A673 (cell line): Measurements from ENCODE around the gene ZFYVE9. TPM values are rescaled to one million over a fixed set of nuclear protein-coding genes. Genes with fewer than 3 reads are reported as not detected.

ENCODE experiments used
- BruUV-seq: library from RNA; stranded (reverse); fragments of 400-500 nt; replicated peaks from 2 replicates; lab custom pipeline; 2021; lab: Mats Ljungman, UMichigan
- CTCF ChIA-PET: fragments of 300-600 bp; sonication (Branson Sonifier 250); formaldehyde crosslinking; loops from one replicate; lab custom pipeline; 2022; ENCODE audit warnings: antibody characterized with exemption; lab: Charles Lee
- POLR2A ChIA-PET: fragments of 300-600 bp; sonication (Branson Sonifier 250); formaldehyde crosslinking; loops from one replicate; lab custom pipeline; 2022; ENCODE audit warnings: antibody characterized with exemption; ENCODE audit not compliant: low non-redundant PET; lab: Charles Lee
- DNase-seq: peaks from one replicate; pipeline ENCODE4 v3.0.0-alpha.2; 2015; ENCODE audit warnings: low spot score
- H3K27ac ChIP-seq: fragments of 200-600 bp; sonication (generic); 2 replicates; pipeline ENCODE4 v1.5.1; 2016; ENCODE audit warnings: mixed run types, low read depth, mild to moderate bottlenecking, mixed read lengths, antibody characterized with exemption, low read length; ENCODE audit not compliant: poor library complexity, severe bottlenecking
- H3K27me3 ChIP-seq: fragments of 200-600 bp; sonication (generic); replicated peaks from 2 replicates; pipeline ENCODE4 v1.6.1; 2017; ENCODE audit warnings: mixed run types, low read depth, mild to moderate bottlenecking, mixed read lengths, antibody characterized with exemption, low read length; ENCODE audit not compliant: insufficient read depth, poor library complexity
- H3K36me3 ChIP-seq: fragments of 200-600 bp; sonication (generic); 2 replicates; pipeline ENCODE4 v1.6.1; 2016; ENCODE audit warnings: mixed run types, mild to moderate bottlenecking, mixed read lengths, antibody characterized with exemption, low read length; ENCODE audit not compliant: insufficient read depth, poor library complexity, severe bottlenecking
- H3K4me1 ChIP-seq: fragments of 200-600 bp; sonication (generic); 2 replicates; pipeline ENCODE4 v1.6.1; 2017; ENCODE audit warnings: mixed run types, mild to moderate bottlenecking, mixed read lengths, antibody characterized with exemption, low read length; ENCODE audit not compliant: insufficient read depth, poor library complexity, severe bottlenecking
- H3K4me3 ChIP-seq: fragments of 200-600 bp; sonication (generic); 2 replicates; pipeline ENCODE4 v1.5.1; 2016; ENCODE audit warnings: low read depth, mixed run types, mild to moderate bottlenecking, mixed read lengths, low read length; ENCODE audit not compliant: poor library complexity, severe bottlenecking
- H3K9me3 ChIP-seq: fragments of 200-600 bp; sonication (generic); 2 replicates; pipeline ENCODE4 v1.6.1; 2016; ENCODE audit warnings: mixed run types, low read depth, mild to moderate bottlenecking, mixed read lengths, antibody characterized with exemption, low read length; ENCODE audit not compliant: poor library complexity, severe bottlenecking
- EZH2 ChIP-seq: fragments of 200-600 bp; sonication (generic); IDR thresholded peaks from 2 replicates; pipeline ENCODE4 v1.6.1; 2017; ENCODE audit warnings: borderline replicate concordance, low read depth, mild to moderate bottlenecking, mixed read lengths, antibody characterized with exemption, low read length; ENCODE audit not compliant: poor library complexity, severe bottlenecking
- intact Hi-C: fragments of 100-400 bp; cut with micrococcal nuclease; formaldehyde crosslinking; loops from one replicate; pipeline ENCODE4 v1.10.0; 2022; ENCODE audit not compliant: unreplicated experiment
- total RNA-seq: library from RNA; stranded (reverse); gene quantifications from 2 replicates; pipeline ENCODE4 v1.2.3, GENCODE V29; 2021
- TF ChIP-seq, protein P1 (sequence below): fragments of 300-800, 200-600 bp; sonication (generic); conservative IDR thresholded peaks from 2 replicates; pipeline ENCODE4 v1.5.1; 2017; ENCODE audit warnings: low read depth, mild to moderate bottlenecking, antibody characterized with exemption, low read length, moderate library complexity, mixed read lengths

ZFYVE9 gene
- total RNA-seq, 1 experiment from 2014 or later: 19.6 TPM

DNA sequence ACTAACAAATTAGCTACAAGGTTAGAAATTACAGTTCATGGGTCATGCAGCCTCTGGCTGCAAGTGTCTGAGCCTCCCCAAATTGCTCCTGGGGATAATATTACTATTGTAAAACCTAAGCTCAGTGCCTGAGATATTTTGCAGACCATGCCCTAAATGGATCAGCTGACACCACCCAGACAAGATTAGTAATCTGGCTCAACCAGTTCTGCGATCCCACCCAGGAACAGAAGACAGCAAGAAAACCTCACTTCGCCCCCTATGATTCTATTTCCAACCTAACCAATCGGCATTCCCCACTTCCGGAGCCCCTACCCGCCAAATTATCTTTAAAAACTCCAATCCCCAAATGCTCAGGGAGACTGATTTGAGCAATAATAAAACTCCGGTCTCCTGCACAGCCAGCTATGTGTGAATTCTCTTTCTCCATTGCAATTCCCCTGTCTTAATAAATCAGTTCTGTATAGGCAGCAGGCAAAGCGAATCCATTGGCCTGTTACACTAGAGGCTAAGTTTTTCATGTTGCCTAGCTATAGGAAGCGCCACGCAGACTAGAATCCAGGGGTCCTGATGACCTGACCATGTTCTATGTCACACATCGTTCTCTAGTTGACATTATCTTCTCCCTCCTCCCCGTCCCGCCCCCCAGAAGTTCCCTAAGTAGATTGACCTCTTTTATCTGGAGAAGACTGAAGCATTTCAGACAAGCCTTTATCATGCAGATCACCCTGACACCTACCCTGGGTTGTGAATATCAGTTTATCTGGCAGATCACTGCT, 22.4 kb upstream of the ZFYVE9 start:
- H3K27ac ChIP-seq: no peak overlapping the region
- no peaks in the 10 kb centered on the region for H3K4me1 ChIP-seq
- no peaks in the 10 kb centered on the region for H3K27me3 ChIP-seq
- ChIA-PET POLR2A (no interaction called here), CTCF (no interaction called here)
- intact Hi-C loops: no loop called here
- H3K36me3 ChIP-seq: no peaks in the 10 kb centered on the region
- no peaks in the 10 kb centered on the region for H3K9me3 ChIP-seq
- BruUV-seq: no TSS peak
- TF ChIP-seq, protein P1, sequence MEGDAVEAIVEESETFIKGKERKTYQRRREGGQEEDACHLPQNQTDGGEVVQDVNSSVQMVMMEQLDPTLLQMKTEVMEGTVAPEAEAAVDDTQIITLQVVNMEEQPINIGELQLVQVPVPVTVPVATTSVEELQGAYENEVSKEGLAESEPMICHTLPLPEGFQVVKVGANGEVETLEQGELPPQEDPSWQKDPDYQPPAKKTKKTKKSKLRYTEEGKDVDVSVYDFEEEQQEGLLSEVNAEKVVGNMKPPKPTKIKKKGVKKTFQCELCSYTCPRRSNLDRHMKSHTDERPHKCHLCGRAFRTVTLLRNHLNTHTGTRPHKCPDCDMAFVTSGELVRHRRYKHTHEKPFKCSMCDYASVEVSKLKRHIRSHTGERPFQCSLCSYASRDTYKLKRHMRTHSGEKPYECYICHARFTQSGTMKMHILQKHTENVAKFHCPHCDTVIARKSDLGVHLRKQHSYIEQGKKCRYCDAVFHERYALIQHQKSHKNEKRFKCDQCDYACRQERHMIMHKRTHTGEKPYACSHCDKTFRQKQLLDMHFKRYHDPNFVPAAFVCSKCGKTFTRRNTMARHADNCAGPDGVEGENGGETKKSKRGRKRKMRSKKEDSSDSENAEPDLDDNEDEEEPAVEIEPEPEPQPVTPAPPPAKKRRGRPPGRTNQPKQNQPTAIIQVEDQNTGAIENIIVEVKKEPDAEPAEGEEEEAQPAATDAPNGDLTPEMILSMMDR: no peak
- TF ChIP-seq EZH2: no peak
- no peak for DNase-seq
- H3K4me3 ChIP-seq: no peak overlapping the region

DNA sequence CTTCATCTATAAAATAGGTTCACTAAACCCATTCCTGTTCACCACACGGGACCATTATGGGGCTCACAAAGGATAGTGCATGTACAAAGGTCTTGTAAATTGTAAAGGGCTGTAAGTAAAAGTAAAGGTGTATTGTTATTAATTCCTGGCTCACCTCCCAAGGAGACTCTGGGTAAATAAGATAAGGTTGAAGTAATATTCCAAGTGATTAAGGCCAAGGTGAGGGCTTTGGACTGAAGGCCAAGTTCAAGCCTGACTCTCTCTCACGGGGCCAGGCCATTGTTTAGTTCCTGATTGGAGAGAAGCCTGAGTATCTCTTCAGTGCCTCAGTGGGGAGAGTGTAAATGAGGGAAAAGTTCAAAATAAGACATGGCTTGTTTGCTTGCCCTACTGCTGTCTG, 19.5 kb upstream of the ZFYVE9 start:
- H3K27ac ChIP-seq: no peak overlapping the region
- no peaks in the 10 kb centered on the region for H3K4me1 ChIP-seq
- intact Hi-C loops: no loop called here
- H3K9me3 ChIP-seq: no peaks in the 10 kb centered on the region
- CTCF ChIA-PET: no interaction called here
- H3K4me3 ChIP-seq: no peak overlapping the region
- no peak for DNase-seq
- POLR2A ChIA-PET: no interaction called here
- BruUV-seq: no TSS peak
- no peaks in the 10 kb centered on the region for H3K36me3 ChIP-seq
- peaks cover 5% of the 10 kb centered on the region for H3K27me3 ChIP-seq
- TF ChIP-seq, protein P1: no peak

DNA sequence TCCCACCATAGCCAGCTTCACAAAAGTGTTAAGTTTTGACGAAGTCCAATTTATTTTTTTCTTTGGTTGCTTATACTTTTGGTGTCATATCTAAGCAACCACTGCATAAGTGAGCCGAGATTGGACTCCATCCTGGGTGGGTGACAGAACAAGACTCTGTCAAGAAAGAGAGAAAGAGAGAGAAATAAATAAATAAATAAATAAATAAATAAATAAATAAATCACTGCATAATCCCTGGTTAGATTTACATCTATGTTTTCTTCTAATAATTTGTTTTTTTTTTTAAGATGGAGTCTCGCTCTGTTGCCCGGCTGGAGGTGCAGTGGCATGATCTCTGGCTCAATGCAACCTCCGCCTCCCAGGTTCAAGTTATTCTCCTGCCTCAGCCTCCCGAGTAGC, 18.3 kb upstream of the ZFYVE9 start:
- H3K4me3 ChIP-seq: no peak overlapping the region
- ChIA-PET POLR2A (no interaction called here), CTCF (interaction anchor here (0.7 kb wide), 1 partner anchor 245 kb away, joined by 3 read pairs; no protein-coding TSS in a partner anchor)
- BruUV-seq: no TSS peak
- H3K27me3 ChIP-seq: peaks cover 5% of the 10 kb centered on the region
- H3K4me1 ChIP-seq: no peaks in the 10 kb centered on the region
- DNase-seq: no peak
- H3K27ac ChIP-seq: no peak overlapping the region
- no peaks in the 10 kb centered on the region for H3K9me3 ChIP-seq
- no peaks in the 10 kb centered on the region for H3K36me3 ChIP-seq
- intact Hi-C loops: no loop called here
- TF ChIP-seq, protein P1: no peak
- TF ChIP-seq EZH2: no peak
